Thyroid gland (tissue), 4 donors: ENCODE measurements around the gene VARS1.

Experiments
- CTCF ChIP-seq, 6 experiments: fragments of 200-600 bp in 3 of 6; fragments of 450-650 bp in 3 of 6; sonication (generic) in 3 of 6; IDR thresholded peaks; one replicate each; pipeline ENCODE4 v1.5.1; 2016 to 2019; ENCODE audit warnings: antibody characterized with exemption in 6 of 6, mild to moderate bottlenecking in 2 of 6, inconsistent platforms in 1 of 6, moderate library complexity in 1 of 6
- POLR2A ChIP-seq, 2 donors: fragments of 450-650 bp; IDR thresholded peaks; one replicate each; pipeline ENCODE4 v1.6.1; 2017; ENCODE audit warnings: antibody characterized with exemption in 2 of 2, mild to moderate bottlenecking in 2 of 2, moderate library complexity in 1 of 2

- TF ChIP-seq CTCF (IDR thresholded peaks at IDR 0.05) (no peak), POLR2A (IDR thresholded peaks at IDR 0.05) (no peak)
Observed at GRCh38 chr6:31771992-31772358, 23.6 kb downstream of the VARS1 start.
